ENCODE measurements around the gene EEFSEC. TPM values are rescaled to one million over a fixed set of nuclear protein-coding genes. Genes with fewer than 3 reads are reported as not detected.

The EEFSEC gene
- polyA plus RNA-seq, 1 donor from 2014 or later = 4.6 TPM

- Histone ChIP-seq H3K36me3 (ENCODE audit: insufficient read depth, low read length) (no peaks in the 10 kb centered on the region), H3K27me3 (ENCODE audit: insufficient read depth, low read depth, low read length) (no peaks in the 10 kb centered on the region), H3K4me3 (ENCODE audit: low read length) (no peak overlapping the region), H3F3A (ENCODE audit: insufficient read depth, low read length, poor library complexity, severe bottlenecking) (no peaks in the 10 kb centered on the region), H3K79me2 (replicated peaks; ENCODE audit: insufficient read depth, low read length) (no peaks in the 10 kb centered on the region), H2AFZ (ENCODE audit: low read depth, low read length) (no peak overlapping the region), H3K9ac (ENCODE audit: low read length) (no peak overlapping the region), H3K4me2 (ENCODE audit: low read length) (no peak overlapping the region), H3K27ac (ENCODE audit: low read length) (no peak overlapping the region), H3K9me2 (ENCODE audit: insufficient read depth, low read length) (no peaks in the 10 kb centered on the region), H3K9me3 (ENCODE audit: low read length) (no peaks in the 10 kb centered on the region), H4K20me1 (ENCODE audit: insufficient read depth) (no peaks in the 10 kb centered on the region)
- TF ChIP-seq POLR2AphosphoS5 (IDR thresholded peaks at IDR 0.05) (no peak), REST (IDR thresholded peaks at IDR 0.05; ENCODE audit: borderline replicate concordance) (no peak), TAF1 (IDR thresholded peaks at IDR 0.05; ENCODE audit: low read depth) (no peak), EZH2 (IDR thresholded peaks at IDR 0.05; ENCODE audit: borderline replicate concordance, insufficient read depth, low read length, poor library complexity, severe bottlenecking) (no peak), EP300 (conservative IDR thresholded peaks at IDR 0.05; ENCODE audit: poor library complexity, severe bottlenecking) (no peak), SMC3 (conservative IDR thresholded peaks at IDR 0.05; ENCODE audit: poor library complexity) (no peak)
Observed at GRCh38 chr3:128310286-128311058, 157.2 kb downstream of the EEFSEC start.

DNA sequence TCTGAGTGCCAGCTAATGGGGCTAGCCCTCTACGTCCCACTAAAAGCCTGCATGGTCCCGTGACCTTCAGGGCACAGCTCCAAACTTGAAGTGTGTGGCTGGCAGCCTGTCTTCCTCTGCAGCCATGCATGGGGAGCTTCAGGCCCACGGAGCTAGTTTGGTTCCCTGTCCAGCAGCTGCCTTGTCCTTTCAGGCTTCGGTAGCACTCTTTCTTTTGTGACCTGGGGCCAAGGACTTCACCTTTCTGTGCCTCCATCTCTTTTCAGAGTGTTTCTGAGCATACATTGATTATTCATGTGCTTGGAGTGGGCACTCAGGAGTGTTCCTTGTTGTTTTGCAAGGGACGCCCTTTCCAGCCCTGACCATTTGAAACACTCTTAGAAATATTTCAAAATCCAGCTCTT is 158.2 kb downstream of the EEFSEC start:
- TF ChIP-seq POLR2AphosphoS5 (IDR thresholded peaks at IDR 0.05) (no peak), RAD21 (conservative IDR thresholded peaks at IDR 0.05) (no peak), REST (IDR thresholded peaks at IDR 0.05; ENCODE audit: borderline replicate concordance) (no peak), MXI1 (conservative IDR thresholded peaks at IDR 0.05; ENCODE audit: poor library complexity, severe bottlenecking) (no peak), TAF1 (IDR thresholded peaks at IDR 0.05; ENCODE audit: low read depth) (no peak), CTCF (IDR thresholded peaks at IDR 0.05; ENCODE audit: poor library complexity, severe bottlenecking) (no peak), SMC3 (conservative IDR thresholded peaks at IDR 0.05; ENCODE audit: poor library complexity) (no peak), EZH2 (IDR thresholded peaks at IDR 0.05; ENCODE audit: borderline replicate concordance, insufficient read depth, low read length, poor library complexity, severe bottlenecking) (no peak), EP300 (conservative IDR thresholded peaks at IDR 0.05; ENCODE audit: poor library complexity, severe bottlenecking) (no peak)
- Histone ChIP-seq H3K36me3 (ENCODE audit: insufficient read depth, low read length) (no peaks in the 10 kb centered on the region), H4K20me1 (ENCODE audit: insufficient read depth) (no peaks in the 10 kb centered on the region), H3K9me2 (ENCODE audit: insufficient read depth, low read length) (no peaks in the 10 kb centered on the region), H3K9ac (ENCODE audit: low read length) (no peak overlapping the region), H3K9me3 (ENCODE audit: low read length) (no peaks in the 10 kb centered on the region), H3K27me3 (ENCODE audit: insufficient read depth, low read depth, low read length) (no peaks in the 10 kb centered on the region), H3F3A (ENCODE audit: insufficient read depth, low read length, poor library complexity, severe bottlenecking) (no peaks in the 10 kb centered on the region), H3K4me2 (ENCODE audit: low read length) (no peak overlapping the region), H3K79me2 (replicated peaks; ENCODE audit: insufficient read depth, low read length) (no peaks in the 10 kb centered on the region), H2AFZ (ENCODE audit: low read depth, low read length) (no peak overlapping the region), H3K27ac (ENCODE audit: low read length) (no peak overlapping the region), H3K4me3 (ENCODE audit: low read length) (no peak overlapping the region)

All from neural cell (in vitro differentiated cells).